NCI-H446 (cell line): ENCODE data around the gene IL22RA1.

Experiments used
- DNase-seq, 2 experiments: peaks; one replicate each; lab custom pipeline; 2025; lab: John Stamatoyannopoulos, UW

Gene IL22RA1

GRCh38 chr1:24167008-24167407, 24.1 kb upstream of the IL22RA1 start:
- no peak for DNase-seq

GRCh38 chr1:24165500-24165899, 22.6 kb upstream of the IL22RA1 start:
- DNase-seq = no peak

- no peak for DNase-seq
These were observed 21.1 kb upstream of the IL22RA1 start for GRCh38 chr1:24164004-24164403.

- DNase-seq = no peak
These were observed 19.3 kb upstream of the IL22RA1 start for GRCh38 chr1:24162201-24162600.

GRCh38 chr1:24161270-24161669, 18.3 kb upstream of the IL22RA1 start:
- DNase-seq = no peak

GRCh38 chr1:24159366-24159765, 16.4 kb upstream of the IL22RA1 start:
- DNase-seq = no peak

GRCh38 chr1:24157918-24158481, 15.1 kb upstream of the IL22RA1 start:
- DNase-seq = no peak

GRCh38 chr1:24156542-24157260, 13.8 kb upstream of the IL22RA1 start:
- DNase-seq = no peak

GRCh38 chr1:24155011-24155782, 12.3 kb upstream of the IL22RA1 start:
- no peak for DNase-seq

- no peak for DNase-seq
These were observed 11.3 kb upstream of the IL22RA1 start for GRCh38 chr1:24154215-24154614.

- DNase-seq = no peak
These were observed 9.9 kb upstream of the IL22RA1 start for GRCh38 chr1:24152631-24153494.

GRCh38 chr1:24151175-24151533, 8.2 kb upstream of the IL22RA1 start:
- no peak for DNase-seq

- peak; percentile 6 to 75 for DNase-seq
These were observed 7.6 kb upstream of the IL22RA1 start for GRCh38 chr1:24150234-24151174.

- no peak for DNase-seq
These were observed 6.9 kb upstream of the IL22RA1 start for GRCh38 chr1:24149866-24150233.

GRCh38 chr1:24147816-24148215, 4.9 kb upstream of the IL22RA1 start:
- no peak for DNase-seq

- DNase-seq = no peak
These were observed 4.3 kb upstream of the IL22RA1 start for GRCh38 chr1:24147194-24147593.

- no peak for DNase-seq
These were observed 1.5 kb downstream of the IL22RA1 start for GRCh38 chr1:24141311-24141997.

GRCh38 chr1:24140741-24141181, 2.2 kb downstream of the IL22RA1 start:
- no peak for DNase-seq

- no peak for DNase-seq
These were observed 3.0 kb downstream of the IL22RA1 start for GRCh38 chr1:24139841-24140425.

GRCh38 chr1:24139222-24139489, 3.8 kb downstream of the IL22RA1 start:
- DNase-seq = no peak
